SK-N-SH treated with all-trans-retinoic acid at 6 μM for 48 hours (cell line): Measurements from ENCODE around the gene ACKR4.

ENCODE experiments used
- ARNTL ChIP-seq: fragments of 450-650 bp; formaldehyde crosslinking; IDR thresholded peaks from 2 replicates; pipeline ENCODE4 v1.5.0; 2020; ENCODE audit warnings: low read depth, mild to moderate bottlenecking, moderate library complexity, borderline replicate concordance
- CSRNP3 ChIP-seq: fragments of 250-450 bp; sonication (Bioruptor Pico); IDR thresholded peaks from 2 replicates; pipeline ENCODE4 v1.5.1; 2021; ENCODE audit warnings: mild to moderate bottlenecking, moderate library complexity
- GLIS3 ChIP-seq: fragments of 250-450 bp; sonication (Bioruptor Pico); IDR thresholded peaks from 2 replicates; pipeline ENCODE4 v1.5.0; 2020; ENCODE audit warnings: mild to moderate bottlenecking, moderate library complexity
- PPARA ChIP-seq: fragments of 250-450 bp; sonication (Bioruptor Pico); IDR thresholded peaks from 2 replicates; pipeline ENCODE4 v1.5.0; 2020; ENCODE audit warnings: mild to moderate bottlenecking, borderline replicate concordance
- SNAI2 ChIP-seq: fragments of 250-450 bp; sonication (Bioruptor Pico); IDR thresholded peaks from 2 replicates; pipeline ENCODE4 v1.5.0; 2020; ENCODE audit warnings: mild to moderate bottlenecking, moderate library complexity
- TOX ChIP-seq: fragments of 250-450 bp; sonication (Bioruptor Pico); IDR thresholded peaks from 2 replicates; pipeline ENCODE4 v1.8.0; 2021; ENCODE audit warnings: mild to moderate bottlenecking, moderate library complexity, borderline replicate concordance
- ZFP3 ChIP-seq: fragments of 250-450 bp; sonication (Bioruptor Pico); IDR thresholded peaks from 2 replicates; pipeline ENCODE4 v1.5.0; 2020; ENCODE audit warnings: mild to moderate bottlenecking, moderate library complexity
- ZFP30 ChIP-seq: fragments of 450-650 bp; formaldehyde crosslinking; IDR thresholded peaks from 2 replicates; pipeline ENCODE4 v1.5.0; 2022; ENCODE audit warnings: mild to moderate bottlenecking, moderate library complexity
- ZNF565 ChIP-seq: fragments of 450-650 bp; formaldehyde crosslinking; conservative IDR thresholded peaks from 2 replicates; pipeline ENCODE4 v1.5.0; 2020; ENCODE audit warnings: low read depth, mild to moderate bottlenecking, moderate library complexity
- ZNF8 ChIP-seq: fragments of 450-650 bp; formaldehyde crosslinking; IDR thresholded peaks from 2 replicates; pipeline ENCODE4 v1.5.0; 2020; ENCODE audit warnings: mild to moderate bottlenecking, moderate library complexity
- TF ChIP-seq, protein P1 (sequence below): fragments of 250-450 bp; sonication (Bioruptor Pico); IDR thresholded peaks from 2 replicates; pipeline ENCODE4 v1.8.0; 2020; ENCODE audit warnings: mild to moderate bottlenecking, moderate library complexity, borderline replicate concordance
- TF ChIP-seq, protein P2 (sequence below): fragments of 250-450 bp; sonication (Bioruptor Pico); IDR thresholded peaks from 2 replicates; pipeline ENCODE4 v1.5.1; 2020; ENCODE audit warnings: low read depth, mild to moderate bottlenecking, moderate library complexity
- TF ChIP-seq, protein P3 (sequence below): fragments of 250-450 bp; sonication (Bioruptor Pico); IDR thresholded peaks from 2 replicates; pipeline ENCODE4 v1.5.0; 2020; ENCODE audit warnings: mild to moderate bottlenecking, moderate library complexity

DNA sequence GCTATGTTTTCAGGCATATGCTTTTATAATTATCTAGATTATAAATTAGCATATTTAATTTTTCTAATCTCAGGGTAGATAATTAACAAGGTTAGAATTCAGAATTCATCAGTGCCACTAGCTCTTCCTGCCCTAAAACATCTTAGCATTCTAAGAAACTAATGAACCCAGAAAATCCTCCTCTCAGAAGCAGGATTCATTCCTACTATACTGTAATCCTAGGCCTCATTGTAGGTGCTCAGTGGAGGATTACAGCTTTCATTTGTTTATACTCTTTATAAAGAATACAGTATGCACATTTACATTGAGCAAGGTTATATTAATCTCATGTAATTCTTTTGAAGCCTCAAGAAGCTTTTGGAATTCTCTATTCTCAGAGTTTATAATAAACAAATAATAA, 41.6 kb downstream of the ACKR4 start:
- TF ChIP-seq ZFP3, result no peak
- TF ChIP-seq, protein P1, sequence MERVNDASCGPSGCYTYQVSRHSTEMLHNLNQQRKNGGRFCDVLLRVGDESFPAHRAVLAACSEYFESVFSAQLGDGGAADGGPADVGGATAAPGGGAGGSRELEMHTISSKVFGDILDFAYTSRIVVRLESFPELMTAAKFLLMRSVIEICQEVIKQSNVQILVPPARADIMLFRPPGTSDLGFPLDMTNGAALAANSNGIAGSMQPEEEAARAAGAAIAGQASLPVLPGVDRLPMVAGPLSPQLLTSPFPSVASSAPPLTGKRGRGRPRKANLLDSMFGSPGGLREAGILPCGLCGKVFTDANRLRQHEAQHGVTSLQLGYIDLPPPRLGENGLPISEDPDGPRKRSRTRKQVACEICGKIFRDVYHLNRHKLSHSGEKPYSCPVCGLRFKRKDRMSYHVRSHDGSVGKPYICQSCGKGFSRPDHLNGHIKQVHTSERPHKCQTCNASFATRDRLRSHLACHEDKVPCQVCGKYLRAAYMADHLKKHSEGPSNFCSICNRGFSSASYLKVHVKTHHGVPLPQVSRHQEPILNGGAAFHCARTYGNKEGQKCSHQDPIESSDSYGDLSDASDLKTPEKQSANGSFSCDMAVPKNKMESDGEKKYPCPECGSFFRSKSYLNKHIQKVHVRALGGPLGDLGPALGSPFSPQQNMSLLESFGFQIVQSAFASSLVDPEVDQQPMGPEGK (CRISPR knock-in tag), result no peak
- TF ChIP-seq ZFP30 (CRISPR knock-in tag), result no peak
- no peak for TF ChIP-seq ARNTL (CRISPR knock-in tag)
- TF ChIP-seq ZNF565 (CRISPR knock-in tag), result no peak
- TF ChIP-seq, protein P2, sequence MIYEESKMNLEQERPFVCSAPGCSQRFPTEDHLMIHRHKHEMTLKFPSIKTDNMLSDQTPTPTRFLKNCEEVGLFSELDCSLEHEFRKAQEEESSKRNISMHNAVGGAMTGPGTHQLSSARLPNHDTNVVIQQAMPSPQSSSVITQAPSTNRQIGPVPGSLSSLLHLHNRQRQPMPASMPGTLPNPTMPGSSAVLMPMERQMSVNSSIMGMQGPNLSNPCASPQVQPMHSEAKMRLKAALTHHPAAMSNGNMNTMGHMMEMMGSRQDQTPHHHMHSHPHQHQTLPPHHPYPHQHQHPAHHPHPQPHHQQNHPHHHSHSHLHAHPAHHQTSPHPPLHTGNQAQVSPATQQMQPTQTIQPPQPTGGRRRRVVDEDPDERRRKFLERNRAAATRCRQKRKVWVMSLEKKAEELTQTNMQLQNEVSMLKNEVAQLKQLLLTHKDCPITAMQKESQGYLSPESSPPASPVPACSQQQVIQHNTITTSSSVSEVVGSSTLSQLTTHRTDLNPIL, result no peak
- no peak for TF ChIP-seq TOX (CRISPR knock-in tag)
- TF ChIP-seq, protein P3, sequence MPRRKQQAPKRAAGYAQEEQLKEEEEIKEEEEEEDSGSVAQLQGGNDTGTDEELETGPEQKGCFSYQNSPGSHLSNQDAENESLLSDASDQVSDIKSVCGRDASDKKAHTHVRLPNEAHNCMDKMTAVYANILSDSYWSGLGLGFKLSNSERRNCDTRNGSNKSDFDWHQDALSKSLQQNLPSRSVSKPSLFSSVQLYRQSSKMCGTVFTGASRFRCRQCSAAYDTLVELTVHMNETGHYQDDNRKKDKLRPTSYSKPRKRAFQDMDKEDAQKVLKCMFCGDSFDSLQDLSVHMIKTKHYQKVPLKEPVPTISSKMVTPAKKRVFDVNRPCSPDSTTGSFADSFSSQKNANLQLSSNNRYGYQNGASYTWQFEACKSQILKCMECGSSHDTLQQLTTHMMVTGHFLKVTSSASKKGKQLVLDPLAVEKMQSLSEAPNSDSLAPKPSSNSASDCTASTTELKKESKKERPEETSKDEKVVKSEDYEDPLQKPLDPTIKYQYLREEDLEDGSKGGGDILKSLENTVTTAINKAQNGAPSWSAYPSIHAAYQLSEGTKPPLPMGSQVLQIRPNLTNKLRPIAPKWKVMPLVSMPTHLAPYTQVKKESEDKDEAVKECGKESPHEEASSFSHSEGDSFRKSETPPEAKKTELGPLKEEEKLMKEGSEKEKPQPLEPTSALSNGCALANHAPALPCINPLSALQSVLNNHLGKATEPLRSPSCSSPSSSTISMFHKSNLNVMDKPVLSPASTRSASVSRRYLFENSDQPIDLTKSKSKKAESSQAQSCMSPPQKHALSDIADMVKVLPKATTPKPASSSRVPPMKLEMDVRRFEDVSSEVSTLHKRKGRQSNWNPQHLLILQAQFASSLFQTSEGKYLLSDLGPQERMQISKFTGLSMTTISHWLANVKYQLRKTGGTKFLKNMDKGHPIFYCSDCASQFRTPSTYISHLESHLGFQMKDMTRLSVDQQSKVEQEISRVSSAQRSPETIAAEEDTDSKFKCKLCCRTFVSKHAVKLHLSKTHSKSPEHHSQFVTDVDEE (CRISPR knock-in tag), result no peak
- TF ChIP-seq PPARA (CRISPR knock-in tag), result no peak
- no peak for TF ChIP-seq SNAI2 (CRISPR knock-in tag)
- TF ChIP-seq ZNF8 (CRISPR knock-in tag), result no peak
- no peak for TF ChIP-seq CSRNP3
- no peak for TF ChIP-seq GLIS3
